Epidermal melanocyte (primary cell): ENCODE data around the gene SLC31A1.

Experiments used
- DNase-seq: peaks from one replicate; pipeline ENCODE4 v3.0.0; 2011; ENCODE audit warnings: low spot score; ENCODE audit not compliant: insufficient read length

The SLC31A1 gene

DNA sequence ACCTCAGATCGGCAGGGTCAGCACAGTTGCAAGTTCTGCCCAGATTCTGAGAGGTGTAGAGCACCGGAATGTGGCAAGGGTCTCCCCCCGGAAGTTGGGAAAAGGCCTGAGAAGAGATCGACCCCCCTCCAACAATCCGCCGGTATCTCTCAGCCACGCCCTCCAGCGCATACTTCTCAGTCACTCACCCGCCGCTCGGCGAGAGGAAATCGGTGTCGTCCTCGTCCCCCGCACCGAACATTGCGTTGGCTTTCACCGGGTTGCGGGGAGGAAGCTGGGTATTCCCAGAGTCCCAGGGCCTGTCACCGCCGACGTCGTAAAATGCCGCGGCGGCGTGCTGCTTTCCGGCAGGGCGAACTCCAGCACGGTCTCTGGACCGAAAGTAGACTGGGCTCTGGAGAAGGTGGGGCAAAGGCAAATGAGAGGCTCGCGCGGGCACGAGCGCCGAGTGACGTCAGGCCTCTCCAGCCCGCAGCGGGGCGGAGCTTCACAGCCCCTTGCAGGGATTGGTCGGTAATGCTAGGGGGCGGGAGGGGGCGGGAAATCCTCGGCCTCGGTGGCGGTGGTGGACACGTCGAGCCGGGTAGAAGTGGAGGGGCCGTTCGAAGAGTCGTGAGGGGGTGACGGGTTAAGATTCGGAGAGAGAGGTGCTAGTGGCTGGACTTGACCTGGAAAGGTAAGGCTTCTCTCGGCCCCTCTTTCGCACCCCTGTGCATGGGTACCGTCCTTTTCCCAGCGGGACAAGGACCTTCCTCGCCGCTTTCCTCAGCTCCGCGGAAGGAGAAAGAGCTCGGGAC is at the start of gene SLC31A1, which contains the start of gene FKBP15:
Gene SLC31A1 (plus strand): TSS at position 542 of the 797 bp plus-strand sequence. CDS start 34,605 bp downstream, outside the sequence.
Gene FKBP15 (minus strand): TSS at position 275 of the 797 bp plus-strand sequence. CDS start 34 bp downstream, at position 241.
- DNase-seq, result peak; percentile 97

DNA sequence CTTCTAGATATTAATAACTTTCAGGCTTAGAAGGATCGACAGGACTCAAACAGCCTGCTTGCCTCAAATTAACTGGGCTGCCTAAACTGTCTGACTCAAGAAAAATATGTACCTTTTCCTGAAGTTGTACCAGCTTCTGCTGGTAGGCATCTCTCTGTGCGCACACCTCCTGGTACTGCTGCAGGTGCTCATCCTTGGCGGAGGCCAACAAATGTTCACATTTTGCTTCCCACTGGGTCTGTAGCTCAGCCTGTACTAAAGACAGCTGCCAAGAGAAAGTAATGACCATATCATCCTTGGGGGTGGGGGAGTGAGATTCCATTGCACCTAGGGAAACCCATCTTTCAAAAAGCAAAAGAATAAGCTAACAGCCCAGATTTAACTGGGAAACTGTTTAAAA is 48.0 kb upstream of the SLC31A1 start:
- no peak for DNase-seq

GRCh38 chr9:113176803-113177202 is 44.5 kb upstream of the SLC31A1 start:
- DNase-seq, result no peak

- DNase-seq, result no peak
Observed at GRCh38 chr9:113177251-113177650, 44.1 kb upstream of the SLC31A1 start.

DNA sequence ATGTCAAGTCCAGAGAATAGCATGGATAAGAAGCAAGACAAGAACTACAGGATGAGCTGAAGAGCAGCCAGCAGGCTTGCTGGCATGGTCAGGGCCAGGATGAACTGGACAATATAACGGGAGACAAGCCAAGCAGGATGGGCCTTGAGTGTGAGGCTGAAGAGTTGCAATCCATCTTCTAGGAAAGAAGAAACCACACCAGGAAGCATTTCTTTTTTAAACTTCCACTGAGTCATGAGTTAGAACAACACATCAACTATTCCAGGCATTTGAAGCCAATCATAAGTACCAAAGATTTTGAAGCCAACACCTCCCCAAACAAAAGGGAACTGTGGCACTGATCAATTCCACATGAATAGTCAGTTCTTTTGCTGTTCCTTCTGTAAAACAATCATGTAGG is 43.3 kb upstream of the SLC31A1 start:
- DNase-seq, result no peak

DNA sequence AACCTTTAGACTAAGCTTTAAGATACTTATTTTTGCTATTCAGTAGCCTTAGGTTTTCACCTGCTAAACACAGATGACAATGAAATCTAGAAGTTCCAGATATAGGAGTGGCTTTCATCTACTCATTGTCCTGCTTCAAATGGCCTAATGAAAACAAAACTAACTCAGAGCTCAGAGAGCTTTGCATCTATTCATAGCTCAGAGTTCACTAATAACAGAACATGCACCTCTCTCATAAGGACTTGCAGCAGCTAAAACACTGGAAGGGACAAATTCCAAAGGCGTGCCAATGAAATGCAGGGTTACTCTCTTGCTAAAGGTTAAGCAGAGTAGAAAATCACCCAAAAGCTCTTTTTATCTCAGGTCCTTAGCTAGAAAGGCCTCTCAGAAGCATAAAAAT is 41.5 kb upstream of the SLC31A1 start:
- no peak for DNase-seq

- DNase-seq, result no peak
Observed at GRCh38 chr9:113181165-113181564, 40.2 kb upstream of the SLC31A1 start.

GRCh38 chr9:113183956-113184488 is 37.3 kb upstream of the SLC31A1 start:
- DNase-seq, result no peak

GRCh38 chr9:113184539-113184938 is 36.8 kb upstream of the SLC31A1 start:
- no peak for DNase-seq

- DNase-seq, result peak; percentile 33
Observed at GRCh38 chr9:113185271-113185670, 36.1 kb upstream of the SLC31A1 start.

DNA sequence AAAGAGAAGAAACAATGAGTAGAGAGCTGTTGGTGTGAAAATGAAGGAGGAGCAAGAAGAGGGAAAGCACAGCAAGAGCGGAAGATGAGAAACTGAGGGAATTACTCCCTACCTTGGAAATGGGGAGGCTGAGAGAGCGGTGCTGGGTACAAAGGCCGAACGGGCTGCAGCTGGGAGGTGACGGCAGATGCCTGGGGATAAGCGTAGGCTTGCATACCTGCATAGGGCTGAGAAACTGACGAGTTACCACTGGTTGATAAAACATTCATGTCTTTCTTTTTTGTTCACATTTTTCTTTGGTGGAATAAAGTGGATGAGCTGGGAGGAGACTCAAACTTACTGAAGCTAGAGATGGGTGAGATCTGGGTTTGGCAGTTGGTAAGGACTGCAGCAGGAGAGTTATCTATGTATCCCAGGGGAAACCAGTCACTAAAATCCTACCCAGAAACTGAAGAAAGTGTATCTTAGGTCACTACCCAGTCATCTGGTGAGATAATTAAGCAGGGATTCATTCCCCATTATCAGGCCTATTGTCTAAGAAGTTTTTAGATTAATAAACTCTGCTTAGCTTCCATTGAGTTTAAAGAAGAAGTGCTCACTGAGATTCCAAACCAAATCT is 35.1 kb upstream of the SLC31A1 start:
- DNase-seq, result no peak

DNA sequence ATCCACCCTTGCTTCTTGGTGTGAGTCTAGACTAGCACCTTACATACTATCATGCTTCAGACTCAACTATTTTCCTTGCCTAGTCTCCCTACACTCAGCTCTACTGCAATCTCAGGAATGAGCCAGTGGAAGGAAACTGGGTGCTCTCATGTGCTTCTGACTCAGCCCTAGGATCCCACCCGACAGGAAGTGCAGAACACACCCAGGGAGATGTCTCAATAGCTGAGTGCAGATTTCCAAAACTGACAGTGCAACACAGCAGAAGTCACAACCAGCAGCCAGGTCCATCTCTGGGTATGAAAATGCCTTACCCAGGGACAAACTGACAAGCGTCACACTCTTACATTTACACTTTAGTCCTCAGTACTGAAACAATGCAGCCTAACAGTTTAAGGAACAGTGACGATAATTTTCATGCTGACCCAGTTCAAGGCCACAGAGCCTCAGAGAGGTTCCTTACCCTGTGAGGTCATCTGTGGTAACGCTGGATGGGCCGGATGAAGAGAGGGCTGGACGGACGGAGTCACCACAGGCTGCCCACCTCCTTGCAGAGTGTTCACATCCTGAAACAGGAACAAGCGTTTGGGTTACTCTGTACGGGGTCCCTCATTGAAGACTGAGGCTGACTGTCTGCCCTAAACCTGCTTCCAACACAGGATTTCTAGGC is 33.3 kb upstream of the SLC31A1 start:
- peak; percentile 60 for DNase-seq

DNA sequence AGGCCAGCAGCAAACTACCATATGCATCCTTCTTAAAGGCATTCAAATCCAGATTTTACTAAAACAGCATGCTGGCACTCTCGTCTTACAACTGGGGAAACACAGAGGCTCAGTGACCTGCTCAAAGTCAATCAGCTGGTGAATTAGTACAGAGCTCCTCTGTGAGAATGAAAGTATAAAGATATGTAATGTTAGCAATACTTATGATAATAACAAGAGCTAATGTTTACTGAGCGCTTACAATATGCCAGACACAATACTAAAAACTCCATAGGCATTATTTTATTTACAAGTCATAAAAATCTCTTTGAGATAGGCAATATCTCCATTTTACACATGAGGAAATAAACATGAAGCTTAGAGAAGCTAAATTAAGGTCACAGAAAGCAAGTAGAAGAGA is 28.9 kb upstream of the SLC31A1 start:
- no peak for DNase-seq

GRCh38 chr9:113199683-113200329 is 21.5 kb upstream of the SLC31A1 start:
- DNase-seq, result no peak

DNA sequence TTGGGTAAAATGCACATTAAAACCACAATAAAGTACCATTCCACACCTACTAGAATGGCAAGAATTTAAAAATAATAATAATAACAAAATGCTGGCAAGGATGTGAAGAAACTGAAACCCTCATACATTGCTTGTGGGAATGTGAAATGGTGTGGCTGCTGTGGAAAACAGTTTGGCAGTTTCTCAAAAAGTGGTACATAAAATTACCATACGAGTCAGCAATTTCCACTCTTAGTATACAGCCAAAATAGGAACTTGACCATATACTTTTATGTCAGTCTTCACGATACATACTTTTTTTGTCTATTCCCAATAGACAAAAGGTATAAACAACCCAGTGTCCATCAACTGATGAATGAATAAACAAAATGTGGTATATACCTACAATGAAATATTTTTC is 15.9 kb upstream of the SLC31A1 start:
- DNase-seq, result no peak

GRCh38 chr9:113205861-113206260 is 15.5 kb upstream of the SLC31A1 start:
- no peak for DNase-seq

GRCh38 chr9:113210815-113211214 is 10.5 kb upstream of the SLC31A1 start:
- no peak for DNase-seq

GRCh38 chr9:113215132-113215531 is 6.2 kb upstream of the SLC31A1 start:
- no peak for DNase-seq

- no peak for DNase-seq
Observed at GRCh38 chr9:113216406-113216805, 4.9 kb upstream of the SLC31A1 start.

GRCh38 chr9:113219186-113219936 is 2.0 kb upstream of the SLC31A1 start:
- no peak for DNase-seq

- no peak for DNase-seq
Observed at GRCh38 chr9:113219969-113220368, 1.4 kb upstream of the SLC31A1 start.
